ENCODE data around the gene DYSF.

DNA sequence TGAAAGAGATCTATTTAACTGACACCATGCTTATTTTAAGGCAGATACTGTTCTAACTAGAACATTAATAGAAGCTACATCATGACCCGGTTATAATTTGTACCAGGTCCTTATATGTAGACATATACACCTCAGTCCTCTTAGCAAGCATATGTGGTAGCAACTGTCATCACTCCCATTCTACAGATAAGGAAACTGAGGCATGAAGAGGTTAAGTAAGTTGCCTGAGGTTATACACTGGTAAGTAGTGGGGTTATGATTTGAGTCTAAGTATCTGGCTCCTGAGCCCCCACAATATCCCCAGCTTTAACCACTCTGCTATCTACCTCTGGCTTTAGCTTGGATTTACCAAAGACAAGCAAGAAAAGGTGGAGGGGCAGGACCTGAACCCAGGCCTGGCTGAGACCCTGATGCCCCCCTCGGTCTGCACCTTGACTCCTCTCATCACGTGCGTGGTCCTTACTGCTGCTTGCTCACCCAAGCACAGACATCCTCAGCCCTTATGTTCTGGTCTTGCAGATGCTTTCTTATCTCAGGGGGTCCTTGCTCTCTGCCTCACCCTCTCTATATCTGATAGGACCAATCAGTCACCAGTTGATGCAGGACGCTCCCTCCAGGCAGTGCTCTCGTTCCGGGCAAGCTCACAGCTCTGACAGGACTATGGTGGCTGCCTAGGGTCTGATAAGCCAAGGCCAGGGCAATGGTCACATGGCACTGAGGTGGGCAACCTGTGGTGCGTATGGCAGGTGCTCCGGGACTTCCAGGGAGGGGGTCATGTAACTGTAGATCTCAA is 4.0 kb downstream of the DYSF start:
- TF ChIP-seq, protein P1, sequence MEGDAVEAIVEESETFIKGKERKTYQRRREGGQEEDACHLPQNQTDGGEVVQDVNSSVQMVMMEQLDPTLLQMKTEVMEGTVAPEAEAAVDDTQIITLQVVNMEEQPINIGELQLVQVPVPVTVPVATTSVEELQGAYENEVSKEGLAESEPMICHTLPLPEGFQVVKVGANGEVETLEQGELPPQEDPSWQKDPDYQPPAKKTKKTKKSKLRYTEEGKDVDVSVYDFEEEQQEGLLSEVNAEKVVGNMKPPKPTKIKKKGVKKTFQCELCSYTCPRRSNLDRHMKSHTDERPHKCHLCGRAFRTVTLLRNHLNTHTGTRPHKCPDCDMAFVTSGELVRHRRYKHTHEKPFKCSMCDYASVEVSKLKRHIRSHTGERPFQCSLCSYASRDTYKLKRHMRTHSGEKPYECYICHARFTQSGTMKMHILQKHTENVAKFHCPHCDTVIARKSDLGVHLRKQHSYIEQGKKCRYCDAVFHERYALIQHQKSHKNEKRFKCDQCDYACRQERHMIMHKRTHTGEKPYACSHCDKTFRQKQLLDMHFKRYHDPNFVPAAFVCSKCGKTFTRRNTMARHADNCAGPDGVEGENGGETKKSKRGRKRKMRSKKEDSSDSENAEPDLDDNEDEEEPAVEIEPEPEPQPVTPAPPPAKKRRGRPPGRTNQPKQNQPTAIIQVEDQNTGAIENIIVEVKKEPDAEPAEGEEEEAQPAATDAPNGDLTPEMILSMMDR (IDR thresholded peaks at IDR 0.05; ENCODE audit: low read length): no peak
- TF ChIP-seq EZH2 (optimal IDR thresholded peaks at IDR 0.05; ENCODE audit: low read depth, low read length): no peak
- TF ChIP-seq EZH2phosphoT487 (IDR thresholded peaks at IDR 0.05; ENCODE audit: low read length): no peak
